COLO668 (cell line): Measurements from ENCODE around the gene NTM.
"Not testable (repeated sequence)": the region's sequence is repeated elsewhere in the genome, so short reads cannot be mapped to it uniquely, and the experiment has no call there.

Source experiments
- DNase-seq: peaks from one replicate; lab custom pipeline; 2025; ENCODE audit not compliant: unreplicated experiment; lab: John Stamatoyannopoulos, UW

NTM gene

GRCh38 chr11:131491503-131491902, 121.1 kb downstream of the NTM start:
- DNase-seq = no peak

- DNase-seq = no peak
Observed at GRCh38 chr11:131495423-131495822, 125.0 kb downstream of the NTM start.

- not testable (repeated sequence) for DNase-seq
Observed at GRCh38 chr11:131497686-131498085, 127.3 kb downstream of the NTM start.

GRCh38 chr11:131498631-131499160, 128.3 kb downstream of the NTM start:
- DNase-seq = no peak

GRCh38 chr11:131499199-131499598, 128.8 kb downstream of the NTM start:
- no peak for DNase-seq

- DNase-seq = no peak
Observed at GRCh38 chr11:131503017-131503416, 132.6 kb downstream of the NTM start.

GRCh38 chr11:131504199-131504949, 134.0 kb downstream of the NTM start:
- DNase-seq = peak; percentile 4

- DNase-seq = no peak
Observed at GRCh38 chr11:131506348-131506747, 135.9 kb downstream of the NTM start.

GRCh38 chr11:131510662-131511061, 140.2 kb downstream of the NTM start:
- DNase-seq = no peak

- peak; percentile 68 for DNase-seq
Observed at GRCh38 chr11:131511794-131512193, 141.4 kb downstream of the NTM start.

- no peak for DNase-seq
Observed at GRCh38 chr11:131512228-131512627, 141.8 kb downstream of the NTM start.

GRCh38 chr11:131514062-131514461, 143.6 kb downstream of the NTM start:
- no peak for DNase-seq

- no peak for DNase-seq
Observed at GRCh38 chr11:131518305-131518838, 148.0 kb downstream of the NTM start.

- no peak for DNase-seq
Observed at GRCh38 chr11:131522851-131523250, 152.4 kb downstream of the NTM start.

- DNase-seq = no peak
Observed at GRCh38 chr11:131530407-131530806, 160.0 kb downstream of the NTM start.

- no peak for DNase-seq
Observed at GRCh38 chr11:131533149-131533548, 162.7 kb downstream of the NTM start.

- DNase-seq = no peak
Observed at GRCh38 chr11:131533998-131534397, 163.6 kb downstream of the NTM start.

GRCh38 chr11:131534611-131535010, 164.2 kb downstream of the NTM start:
- DNase-seq = no peak

- no peak for DNase-seq
Observed at GRCh38 chr11:131536159-131536558, 165.7 kb downstream of the NTM start.

- peak; percentile 13 for DNase-seq
Observed at GRCh38 chr11:131537196-131537595, 166.8 kb downstream of the NTM start.

GRCh38 chr11:131537748-131538147, 167.3 kb downstream of the NTM start:
- no peak for DNase-seq

- no peak for DNase-seq
Observed at GRCh38 chr11:131538322-131538721, 167.9 kb downstream of the NTM start.

- no peak for DNase-seq
Observed at GRCh38 chr11:131540676-131541075, 170.3 kb downstream of the NTM start.
